ENCODE data around the gene GOLGA7B. TPM values are rescaled to one million over a fixed set of nuclear protein-coding genes. Genes with fewer than 3 reads are reported as not detected.

GOLGA7B gene
- total RNA-seq, 1 experiment from 2014 or later, result 1.1 TPM

- no peak for DNase-seq
- Histone ChIP-seq H3F3A (ENCODE audit: insufficient read depth, low read depth) (no peaks in the 10 kb centered on the region), H3K9me2 (ENCODE audit: insufficient read depth) (no peaks in the 10 kb centered on the region), H3K79me2 (ENCODE audit: low read depth) (no peaks in the 10 kb centered on the region), H4K20me1 (ENCODE audit: insufficient read depth) (no peaks in the 10 kb centered on the region), H3K4me3 (no peak overlapping the region), H3K4me1 (replicated peaks; ENCODE audit: insufficient read depth) (no peaks in the 10 kb centered on the region), H3K9me3 (ENCODE audit: insufficient read depth, low read depth) (no peaks in the 10 kb centered on the region), H3K27ac (no peak overlapping the region), H3K27me3 (ENCODE audit: insufficient read depth, low read depth) (no peaks in the 10 kb centered on the region), H3K36me3 (ENCODE audit: low read depth) (no peaks in the 10 kb centered on the region), H2AFZ (no peak overlapping the region), H3K4me2 (no peak overlapping the region)
- ChIA-PET CTCF (no interaction called here), POLR2A (ENCODE audit: unreplicated experiment) (no interaction called here)
- TF ChIP-seq EZH2 (IDR thresholded peaks at IDR 0.05; ENCODE audit: low read depth) (no peak), CTCF (conservative IDR thresholded peaks at IDR 0.05) (no peak)
- intact Hi-C loops (cut with micrococcal nuclease; ENCODE audit: unreplicated experiment), result no loop called here
- no TSS peak for BruUV-seq (replicated peaks)
These were observed 48.8 kb downstream of the GOLGA7B start for GRCh38 chr10:97898429-97898828.

GRCh38 chr10:97901381-97901780, 51.7 kb downstream of the GOLGA7B start:
- H2AFZ ChIP-seq, result no peak overlapping the region
- H3F3A ChIP-seq (ENCODE audit: insufficient read depth, low read depth), result no peaks in the 10 kb centered on the region
- DNase-seq, result no peak
- ChIA-PET POLR2A (ENCODE audit: unreplicated experiment) (no interaction called here), CTCF (no interaction called here)
- no peak overlapping the region for H3K4me2 ChIP-seq
- H3K27me3 ChIP-seq (ENCODE audit: insufficient read depth, low read depth), result peaks cover 1% of the 10 kb centered on the region; the same call in 1 of the 2 replicates
- H3K27ac ChIP-seq, result no peak overlapping the region
- H3K9me2 ChIP-seq (ENCODE audit: insufficient read depth), result no peaks in the 10 kb centered on the region
- no peaks in the 10 kb centered on the region for H3K4me1 ChIP-seq (replicated peaks; ENCODE audit: insufficient read depth)
- no TSS peak for BruUV-seq (replicated peaks)
- H3K9me3 ChIP-seq (ENCODE audit: insufficient read depth, low read depth), result no peaks in the 10 kb centered on the region
- H3K79me2 ChIP-seq (ENCODE audit: low read depth), result no peaks in the 10 kb centered on the region
- no peak overlapping the region for H3K4me3 ChIP-seq
- intact Hi-C loops (cut with micrococcal nuclease; ENCODE audit: unreplicated experiment), result no loop called here
- H3K36me3 ChIP-seq (ENCODE audit: low read depth), result no peaks in the 10 kb centered on the region
- H4K20me1 ChIP-seq (ENCODE audit: insufficient read depth), result no peaks in the 10 kb centered on the region
- TF ChIP-seq CTCF (conservative IDR thresholded peaks at IDR 0.05), result no peak
- TF ChIP-seq EZH2 (IDR thresholded peaks at IDR 0.05; ENCODE audit: low read depth), result no peak

- H3K27ac ChIP-seq, result no peak overlapping the region
- H4K20me1 ChIP-seq (ENCODE audit: insufficient read depth), result no peaks in the 10 kb centered on the region
- no peak overlapping the region for H3K4me3 ChIP-seq
- no peaks in the 10 kb centered on the region for H3K9me2 ChIP-seq (ENCODE audit: insufficient read depth)
- TF ChIP-seq EZH2 (IDR thresholded peaks at IDR 0.05; ENCODE audit: low read depth), result no peak
- no peak for TF ChIP-seq CTCF (conservative IDR thresholded peaks at IDR 0.05)
- no peak for DNase-seq
- intact Hi-C loops (cut with micrococcal nuclease; ENCODE audit: unreplicated experiment), result no loop called here
- no peaks in the 10 kb centered on the region for H3K79me2 ChIP-seq (ENCODE audit: low read depth)
- ChIA-PET CTCF (no interaction called here), POLR2A (ENCODE audit: unreplicated experiment) (no interaction called here)
- BruUV-seq (replicated peaks), result no TSS peak
- no peaks in the 10 kb centered on the region for H3K36me3 ChIP-seq (ENCODE audit: low read depth)
- H3F3A ChIP-seq (ENCODE audit: insufficient read depth, low read depth), result no peaks in the 10 kb centered on the region
- peaks cover 9% of the 10 kb centered on the region; the same call in 1 of the 2 replicates for H3K27me3 ChIP-seq (ENCODE audit: insufficient read depth, low read depth)
- H3K4me2 ChIP-seq, result no peak overlapping the region
- H3K4me1 ChIP-seq (replicated peaks; ENCODE audit: insufficient read depth), result no peaks in the 10 kb centered on the region
- no peak overlapping the region for H2AFZ ChIP-seq
- H3K9me3 ChIP-seq (ENCODE audit: insufficient read depth, low read depth), result no peaks in the 10 kb centered on the region
These were observed 53.7 kb downstream of the GOLGA7B start for GRCh38 chr10:97903128-97904017.
